ENCODE results near the gene MAP3K12.

GRCh38 chr12:53452159-53453077 lies 46.8 kb downstream of the MAP3K12 start:
- TF ChIP-seq CTCF (conservative IDR thresholded peaks at IDR 0.05; ENCODE audit: low read depth, low read length) (peak; percentile 63), EZH2 (IDR thresholded peaks at IDR 0.05; ENCODE audit: low read length, unreplicated experiment) (no peak), EZH2phosphoT487 (IDR thresholded peaks at IDR 0.05; ENCODE audit: borderline replicate concordance, low read length) (no peak)

Data from PC-3 (cell line).